GM12878 (cell line): ENCODE measurements around the gene VPREB1. TPM values are rescaled to one million over a fixed set of nuclear protein-coding genes. Genes with fewer than 3 reads are reported as not detected.

Experiments
- ATAC-seq: fragments of 200-7000 bp; cut with Tn5 transposase; 3 replicates; pipeline ENCODE4 v1.9.1; 2020; ENCODE audit warnings: mild to moderate bottlenecking, moderate library complexity
- BruUV-seq: library from RNA; stranded (reverse); fragments of 400-500 nt; replicated peaks from 2 replicates; lab custom pipeline; 2021; lab: Mats Ljungman, UMichigan
- CTCF ChIA-PET: fragments of 300-600 bp; sonication (Branson Sonifier 250); formaldehyde crosslinking; extraction: SDS; loops from one replicate; lab custom pipeline; 2021; ENCODE audit warnings: inconsistent platforms; lab: Yijun Ruan, JAX
- POLR2A ChIA-PET: fragments of 350-600 bp; formaldehyde crosslinking; extraction: SDS; loops from one replicate; lab custom pipeline; 2021; ENCODE audit warnings: inconsistent platforms; lab: Charles Lee
- RAD21 ChIA-PET: fragments of 300-600 bp; sonication (Branson Sonifier 250); formaldehyde crosslinking; loops from one replicate; lab custom pipeline; 2023; ENCODE audit warnings: antibody characterized with exemption; ENCODE audit not compliant: unreplicated experiment; lab: Charles Lee
- SMC1A ChIA-PET: fragments of 300-600 bp; sonication (Branson Sonifier 250); formaldehyde crosslinking; loops from one replicate; lab custom pipeline; 2023; ENCODE audit not compliant: unreplicated experiment, uncharacterized antibody; lab: Charles Lee
- DNase-seq: peaks from one replicate; pipeline ENCODE4 v3.0.0-alpha.2; 2011; ENCODE audit warnings: low read depth, low spot score
- FAIRE-seq: peaks from 3 replicates; lab custom pipeline; 2011; peaks lifted over from hg19 to GRCh38; lab: Jason Lieb, UNC
- H2AFZ ChIP-seq: 2 replicates; pipeline ENCODE4 v1.6.0; 2011; ENCODE audit warnings: low read depth, low read length, control low read depth; ENCODE audit not compliant: control insufficient read depth
- H3K27ac ChIP-seq: 2 replicates; pipeline ENCODE4 v1.5.1; 2011; ENCODE audit warnings: control low read depth; ENCODE audit not compliant: control insufficient read depth, insufficient read depth
- H3K27me3 ChIP-seq, 2 experiments: replicated peaks in 1 of 2; 2 replicates each; pipeline versions ENCODE4 v1.6.0 to v1.6.1; 2011; ENCODE audit warnings: low read length in 1 of 2; ENCODE audit not compliant: control insufficient read depth in 2 of 2, insufficient read depth in 2 of 2
- H3K36me3 ChIP-seq, 2 experiments: 2 replicates each; pipeline ENCODE4 v1.5.1; 2011; ENCODE audit warnings: low read length in 1 of 2; ENCODE audit not compliant: control insufficient read depth in 2 of 2, insufficient read depth in 2 of 2
- H3K4me1 ChIP-seq: 2 replicates; pipeline ENCODE4 v1.6.1; 2011; ENCODE audit warnings: mild to moderate bottlenecking, low read length, moderate library complexity, mixed read lengths; ENCODE audit not compliant: control insufficient read depth, insufficient read depth
- H3K4me2 ChIP-seq: 2 replicates; pipeline ENCODE4 v1.6.0; 2011; ENCODE audit warnings: control low read depth; ENCODE audit not compliant: control insufficient read depth, insufficient read depth
- H3K4me3 ChIP-seq: fragments of 200-600 bp; sonication (generic); 2 replicates; pipeline ENCODE4 v1.5.1; 2016
- H3K79me2 ChIP-seq: 2 replicates; pipeline ENCODE4 v1.6.0; 2011; ENCODE audit warnings: low read length; ENCODE audit not compliant: control insufficient read depth, insufficient read depth
- H3K9ac ChIP-seq: 2 replicates; pipeline ENCODE4 v1.8.0; 2011; ENCODE audit warnings: low read length, control low read depth, mixed read lengths; ENCODE audit not compliant: control insufficient read depth, insufficient read depth
- H3K9me3 ChIP-seq: replicated peaks from 3 replicates; pipeline ENCODE4 v1.5.1; 2011; ENCODE audit warnings: mild to moderate bottlenecking, low read length; ENCODE audit not compliant: control insufficient read depth, insufficient read depth
- H4K20me1 ChIP-seq: 2 replicates; pipeline ENCODE4 v1.6.0; 2011; ENCODE audit not compliant: control insufficient read depth, insufficient read depth
- FOXK2 ChIP-seq: fragments of 450-650 bp; IDR thresholded peaks from 2 replicates; pipeline ENCODE4 v1.6.1; 2017; ENCODE audit warnings: mild to moderate bottlenecking, moderate library complexity
- RBBP5 ChIP-seq: fragments of 200-600 bp; sonication (generic); conservative IDR thresholded peaks from 2 replicates; pipeline ENCODE4 v1.6.1; 2016
- REST ChIP-seq: IDR thresholded peaks from 2 replicates; pipeline ENCODE4 v1.6.1; 2012; ENCODE audit warnings: mild to moderate bottlenecking, low read depth, low read length
- WGBS: methylation state at CpG from one replicate; pipeline ENCODE4 v1.1.6; 2016; ENCODE audit warnings: low lambda C conversion rate; ENCODE audit not compliant: insufficient replicate concordance, insufficient coverage; ENCODE audit errors: missing lambda C conversion rate; 5-methylcytosine and 5-hydroxymethylcytosine counted together
- in situ Hi-C: fragments of 300-500 bp; cut with MboI; formaldehyde crosslinking; loops from 9 replicates; pipeline ENCODE4 v1.14.3; 2018; ENCODE audit warnings: mixed read lengths
- intact Hi-C: fragments of 100-400 bp; cut with micrococcal nuclease; formaldehyde crosslinking; loops from one replicate; pipeline ENCODE4 v1.14.2; 2022; ENCODE audit not compliant: unreplicated experiment
- polyA plus RNA-seq, 11 experiments: library from polyadenylated mRNA; depleted of rRNA in 4 of 11; unstranded in 6 of 11; stranded (reverse) in 5 of 11; fragments of >200 nt; fragmentation: Nextera tagmentation in 4 of 11; fragmentation: Illumina TruSeq in 1 of 11; extraction: Ambion mirVana in 4 of 11; extraction: Trizol in 1 of 11; gene quantifications; 1 replicate in 1 of 11; 2 replicates in 10 of 11; pipeline versions ENCODE4 v1.2.1 to v1.2.3, GENCODE V29; 2011 to 2016; ENCODE audit warnings: inconsistent platforms in 2 of 11, missing spikeins in 2 of 11, low read depth in 1 of 11
- total RNA-seq, 4 experiments: library from RNA; depleted of rRNA in 3 of 4; stranded (reverse); fragments of >200 nt in 3 of 4; fragmentation: Illumina TruSeq in 1 of 4; extraction: Trizol in 1 of 4; gene quantifications; 2 replicates each; pipeline versions ENCODE4 v1.2.1 to v1.2.3, GENCODE V29; 2013 to 2021

VPREB1 gene
- total and polyA plus RNA-seq, 10 of the 15 experiments (the other 5 are each of a cell fraction or from before 2014, with no cell fraction given) = not detected

GRCh38 chr22:22214819-22215329 is 29.7 kb upstream of the VPREB1 start:
- H3K4me1 ChIP-seq = peaks cover 3% of the 10 kb centered on the region; the same call in 1 of the 2 replicates
- H3K9ac ChIP-seq = no peak overlapping the region
- H3K79me2 ChIP-seq = no peaks in the 10 kb centered on the region
- ChIA-PET POLR2A (no interaction called here), SMC1A (no interaction called here), RAD21 (no interaction called here), CTCF (interaction anchor here (1.0 to 1.4 kb wide), 2 partner anchors 21 to 25 kb away, joined by 3 to 6 read pairs; no protein-coding TSS in a partner anchor)
- no TSS peak for BruUV-seq
- DNase-seq (no peak), FAIRE-seq (no peak), ATAC-seq (peak; percentile 22; the same call in 1 of the 3 replicates)
- H3K27ac ChIP-seq = no peak overlapping the region
- intact Hi-C loops = no loop called here
- H3K4me2 ChIP-seq = no peak overlapping the region
- H3K4me3 ChIP-seq = no peak overlapping the region
- no peaks in the 10 kb centered on the region for H3K36me3 ChIP-seq
- in situ Hi-C loops = no loop called here
- H3K9me3 ChIP-seq = no peaks in the 10 kb centered on the region
- 58% methylated on average over 5 of the region's 5 CpGs for WGBS
- no peaks in the 10 kb centered on the region for H4K20me1 ChIP-seq
- TF ChIP-seq RBBP5 = no peak
- TF ChIP-seq REST = 0 out of 2 replicates have a peak, but pooled peaks have one; percentile 29
- no peak for TF ChIP-seq FOXK2
- H3K27me3 ChIP-seq = no peaks in the 10 kb centered on the region
- no peak overlapping the region for H2AFZ ChIP-seq
